ENCODE results near the gene ERMARD. TPM values are rescaled to one million over a fixed set of nuclear protein-coding genes. Genes with fewer than 3 reads are reported as not detected.

Gene ERMARD
- polyA plus RNA-seq, 1 experiment = 31.8 TPM

DNA sequence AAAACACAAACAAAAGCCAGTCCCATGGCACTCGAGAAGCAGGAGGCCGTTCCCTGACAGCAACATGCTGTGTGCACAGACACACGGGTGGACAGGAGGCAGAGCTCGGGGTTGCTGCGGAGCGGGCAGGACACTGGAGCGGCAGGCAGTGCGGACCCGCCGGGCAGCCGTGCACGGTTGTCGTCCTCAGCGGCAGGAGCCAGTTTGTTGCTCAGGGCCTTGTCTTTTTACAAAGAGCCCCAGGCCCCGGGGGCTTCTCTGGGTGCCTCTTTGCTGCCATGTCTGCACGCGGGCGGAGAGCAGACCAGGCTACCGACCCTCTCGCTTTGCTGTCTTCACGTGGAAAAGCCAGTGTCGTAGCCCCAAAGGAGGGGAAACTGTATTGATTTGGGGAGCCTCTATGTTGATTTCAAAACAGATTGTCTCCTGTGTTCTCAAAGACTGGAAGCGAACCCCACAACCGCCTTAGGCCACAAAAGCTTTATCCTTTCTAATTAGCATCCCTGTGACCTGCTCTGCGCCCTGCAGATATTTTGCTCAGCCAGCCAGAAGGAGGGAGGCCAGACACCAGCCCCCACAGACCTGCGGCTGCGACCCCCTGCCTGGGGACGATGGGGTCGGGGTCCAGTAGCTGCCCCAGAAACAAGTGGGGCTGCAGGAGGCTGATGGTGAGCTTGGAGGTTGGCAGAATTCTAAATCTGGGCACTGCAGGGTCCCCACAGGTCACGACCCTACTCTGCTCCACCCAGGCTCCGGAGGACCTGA is 50.2 kb downstream of the ERMARD start:
- ChIA-PET CTCF (interaction anchor here (0.8 to 3.6 kb wide), 3 partner anchors 11 to 728 kb away, joined by 3 to 20 read pairs (median 7); no protein-coding TSS in a partner anchor), POLR2A (no interaction called here)
- Histone ChIP-seq H3K27me3 (ENCODE audit: control insufficient read depth, insufficient read depth, low read length) (peaks cover 2% of the 10 kb centered on the region; the same call in 1 of the 2 replicates), H3K4me3 (ENCODE audit: low read depth, low read length) (no peak overlapping the region), H3K36me3 (ENCODE audit: control insufficient read depth, insufficient read depth, low read length) (no peaks in the 10 kb centered on the region)
- DNase-seq (ENCODE audit: low read depth) = no peak
- TF ChIP-seq, protein P1, sequence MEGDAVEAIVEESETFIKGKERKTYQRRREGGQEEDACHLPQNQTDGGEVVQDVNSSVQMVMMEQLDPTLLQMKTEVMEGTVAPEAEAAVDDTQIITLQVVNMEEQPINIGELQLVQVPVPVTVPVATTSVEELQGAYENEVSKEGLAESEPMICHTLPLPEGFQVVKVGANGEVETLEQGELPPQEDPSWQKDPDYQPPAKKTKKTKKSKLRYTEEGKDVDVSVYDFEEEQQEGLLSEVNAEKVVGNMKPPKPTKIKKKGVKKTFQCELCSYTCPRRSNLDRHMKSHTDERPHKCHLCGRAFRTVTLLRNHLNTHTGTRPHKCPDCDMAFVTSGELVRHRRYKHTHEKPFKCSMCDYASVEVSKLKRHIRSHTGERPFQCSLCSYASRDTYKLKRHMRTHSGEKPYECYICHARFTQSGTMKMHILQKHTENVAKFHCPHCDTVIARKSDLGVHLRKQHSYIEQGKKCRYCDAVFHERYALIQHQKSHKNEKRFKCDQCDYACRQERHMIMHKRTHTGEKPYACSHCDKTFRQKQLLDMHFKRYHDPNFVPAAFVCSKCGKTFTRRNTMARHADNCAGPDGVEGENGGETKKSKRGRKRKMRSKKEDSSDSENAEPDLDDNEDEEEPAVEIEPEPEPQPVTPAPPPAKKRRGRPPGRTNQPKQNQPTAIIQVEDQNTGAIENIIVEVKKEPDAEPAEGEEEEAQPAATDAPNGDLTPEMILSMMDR (IDR thresholded peaks at IDR 0.05; ENCODE audit: insufficient read depth, low read depth, low read length) = no peak

DNA sequence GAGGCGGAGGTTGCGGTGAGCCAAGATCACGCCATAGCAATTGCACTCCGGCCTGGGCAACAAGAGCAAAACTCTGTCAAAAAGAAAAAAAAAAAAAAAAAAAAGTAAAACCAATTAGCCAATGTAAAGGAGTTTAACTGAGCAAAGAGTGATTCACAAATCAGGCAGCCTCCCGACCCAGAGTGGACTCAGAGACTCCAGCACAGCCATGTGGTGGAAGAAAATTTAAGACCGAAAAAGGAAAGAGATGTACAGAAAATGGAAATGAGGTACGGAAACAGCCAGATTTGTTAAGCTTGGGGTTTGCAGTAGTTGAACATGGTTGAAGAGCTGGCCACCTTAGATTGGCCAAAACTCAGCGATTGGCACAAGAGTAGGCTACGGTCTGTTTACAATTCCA is 51.4 kb downstream of the ERMARD start:
- no peak for DNase-seq (ENCODE audit: low read depth)
- Histone ChIP-seq H3K27me3 (ENCODE audit: control insufficient read depth, insufficient read depth, low read length) (peaks cover 2% of the 10 kb centered on the region; the same call in 1 of the 2 replicates), H3K36me3 (ENCODE audit: control insufficient read depth, insufficient read depth, low read length) (no peaks in the 10 kb centered on the region), H3K4me3 (ENCODE audit: low read depth, low read length) (no peak overlapping the region)
- TF ChIP-seq, protein P1 (IDR thresholded peaks at IDR 0.05; ENCODE audit: insufficient read depth, low read depth, low read length) = no peak
- POLR2A ChIA-PET = no interaction called here
- CTCF ChIA-PET = interaction anchor here (1.0 to 4.8 kb wide), 4 partner anchors 12 to 717 kb away, joined by 3 to 39 read pairs (median 10); no protein-coding TSS in a partner anchor

DNA sequence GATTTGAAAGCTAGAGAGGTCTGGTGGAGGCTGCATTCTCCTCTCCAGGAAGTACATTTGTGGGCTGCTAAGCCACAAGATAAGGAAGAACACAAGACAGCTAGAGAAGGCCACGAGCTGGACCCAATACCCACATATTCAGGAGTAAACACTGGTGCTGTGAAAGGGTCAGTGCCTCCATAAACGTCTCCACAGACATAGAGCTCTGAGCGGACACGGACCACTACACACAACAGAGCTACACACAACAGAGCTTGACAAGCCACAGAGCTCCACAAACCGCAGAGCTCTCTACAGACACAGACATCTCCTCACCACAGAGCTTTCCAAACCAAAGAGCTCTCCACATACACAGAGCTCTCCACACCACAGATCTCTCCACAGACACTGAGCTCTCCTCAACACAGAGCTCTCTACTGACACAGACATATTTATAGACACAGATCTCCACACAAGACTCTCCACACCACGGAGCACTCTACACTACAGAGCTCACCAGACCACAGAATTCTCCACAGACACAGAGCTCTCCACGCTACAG is 51.9 kb downstream of the ERMARD start:
- H3K4me3 ChIP-seq (ENCODE audit: low read depth, low read length) = no peak overlapping the region
- POLR2A ChIA-PET = no interaction called here
- peaks cover 2% of the 10 kb centered on the region; the same call in 1 of the 2 replicates for H3K27me3 ChIP-seq (ENCODE audit: control insufficient read depth, insufficient read depth, low read length)
- CTCF ChIA-PET = interaction anchor here (1.0 to 4.8 kb wide), 4 partner anchors 8 to 716 kb away, joined by 3 to 39 read pairs (median 9); no protein-coding TSS in a partner anchor
- TF ChIP-seq, protein P1 (IDR thresholded peaks at IDR 0.05; ENCODE audit: insufficient read depth, low read depth, low read length) = no peak
- DNase-seq (ENCODE audit: low read depth) = no peak
- H3K36me3 ChIP-seq (ENCODE audit: control insufficient read depth, insufficient read depth, low read length) = no peaks in the 10 kb centered on the region

DNA sequence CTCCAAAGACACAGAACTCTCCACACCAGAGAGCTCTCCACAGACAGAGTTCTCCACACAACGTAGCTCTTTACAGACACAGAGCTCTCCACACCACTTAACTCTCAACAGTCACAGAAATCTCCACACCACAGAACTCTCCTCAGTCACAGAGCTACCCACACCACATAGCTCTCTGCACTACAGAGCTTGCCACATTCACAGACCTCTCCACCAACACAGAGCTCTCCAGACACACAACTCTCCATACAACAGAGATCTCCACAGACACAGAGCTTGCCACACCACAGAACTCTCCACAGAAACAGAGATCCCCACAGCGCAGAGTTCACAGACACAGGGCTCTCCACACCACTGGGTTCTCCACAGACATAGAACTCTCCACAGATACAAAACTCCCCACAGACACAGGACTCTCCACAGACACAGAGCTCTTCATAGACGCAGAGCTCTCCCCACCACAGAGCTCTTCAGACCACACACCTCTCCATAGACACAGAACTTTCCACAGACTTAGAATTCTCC is 52.5 kb downstream of the ERMARD start:
- ChIA-PET POLR2A (no interaction called here), CTCF (interaction anchor here (1.0 to 4.8 kb wide), 3 partner anchors 9 to 27 kb away, joined by 4 to 39 read pairs (median 14); no protein-coding TSS in a partner anchor)
- Histone ChIP-seq H3K4me3 (ENCODE audit: low read depth, low read length) (no peak overlapping the region), H3K36me3 (ENCODE audit: control insufficient read depth, insufficient read depth, low read length) (no peaks in the 10 kb centered on the region), H3K27me3 (ENCODE audit: control insufficient read depth, insufficient read depth, low read length) (peaks cover 2% of the 10 kb centered on the region; the same call in 1 of the 2 replicates)
- DNase-seq (ENCODE audit: low read depth) = no peak
- TF ChIP-seq, protein P1 (IDR thresholded peaks at IDR 0.05; ENCODE audit: insufficient read depth, low read depth, low read length) = no peak

DNA sequence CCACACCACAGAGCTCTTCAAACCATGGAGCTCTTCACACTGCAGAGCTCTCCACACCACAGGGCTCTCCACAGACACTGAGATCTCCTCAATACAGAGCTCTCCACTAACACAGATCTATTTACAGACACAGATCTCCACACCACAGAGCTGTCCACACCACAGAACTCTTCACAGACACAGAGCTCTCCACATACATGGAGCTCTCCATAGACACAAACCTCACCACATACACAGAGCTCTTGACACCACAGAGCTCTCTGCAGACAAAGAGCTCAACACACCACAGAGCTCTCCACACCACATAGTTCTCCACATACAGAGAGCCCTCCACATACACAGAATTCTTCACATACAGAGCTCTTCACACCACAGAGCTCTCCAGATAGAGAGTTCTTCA is 53.0 kb downstream of the ERMARD start:
- TF ChIP-seq, protein P1 (IDR thresholded peaks at IDR 0.05; ENCODE audit: insufficient read depth, low read depth, low read length) = no peak
- peaks cover 2% of the 10 kb centered on the region; the same call in 1 of the 2 replicates for H3K27me3 ChIP-seq (ENCODE audit: control insufficient read depth, insufficient read depth, low read length)
- H3K36me3 ChIP-seq (ENCODE audit: control insufficient read depth, insufficient read depth, low read length) = no peaks in the 10 kb centered on the region
- POLR2A ChIA-PET = no interaction called here
- H3K4me3 ChIP-seq (ENCODE audit: low read depth, low read length) = no peak overlapping the region
- CTCF ChIA-PET = interaction anchor here (1.0 to 4.8 kb wide), 3 partner anchors 15 to 727 kb away, joined by 3 to 39 read pairs (median 14); no protein-coding TSS in a partner anchor
- DNase-seq (ENCODE audit: low read depth) = no peak
